B cell (primary cell): Measurements from ENCODE around the gene IMPA2. TPM values are rescaled to one million over a fixed set of nuclear protein-coding genes. Genes with fewer than 3 reads are reported as not detected.

Experiments
- ATAC-seq: fragments of 200-7000 bp; cut with Tn5 transposase; one replicate; pipeline ENCODE4 v1.10.0; 2021; ENCODE audit warnings: low read depth, mild to moderate bottlenecking, moderate number of reproducible peaks, moderate library complexity
- CTCF ChIA-PET: fragments of 350-600 bp; sonication (Branson Sonifier 250); formaldehyde crosslinking; loops from one replicate; lab custom pipeline; 2021; ENCODE audit warnings: antibody characterized with exemption, inconsistent platforms; lab: Charles Lee
- POLR2A ChIA-PET: fragments of 350-600 bp; sonication (Branson Sonifier 250); formaldehyde crosslinking; loops from one replicate; lab custom pipeline; 2021; ENCODE audit warnings: antibody characterized with exemption; lab: Charles Lee
- DNase-seq: peaks from one replicate; pipeline ENCODE4 v3.0.0; 2013
- H2AFZ ChIP-seq: 2 replicates; pipeline ENCODE4 v1.6.1; 2012; ENCODE audit warnings: mild to moderate bottlenecking, low read depth, low read length; ENCODE audit not compliant: insufficient read depth, poor library complexity, severe bottlenecking
- H3K27ac ChIP-seq, 2 donors: 1 replicate in 1 of 2; 2 replicates in 1 of 2; pipeline ENCODE4 v1.5.1; 2012 to 2013; ENCODE audit warnings: low read length in 2 of 2, mild to moderate bottlenecking in 2 of 2, moderate library complexity in 1 of 2
- H3K27me3 ChIP-seq, 4 experiments: fragments of 200-600 bp in 1 of 4; sonication (generic) in 1 of 4; replicated peaks in 1 of 4; 1 replicate in 2 of 4; 2 replicates in 2 of 4; pipeline versions ENCODE4 v1.6.1 to v1.7.0; 2013 to 2016; ENCODE audit warnings: low read length in 3 of 4, mild to moderate bottlenecking in 2 of 4, mixed read lengths in 1 of 4, moderate library complexity in 1 of 4; ENCODE audit not compliant: insufficient read depth in 4 of 4, control insufficient read depth in 3 of 4; ENCODE audit errors: control extremely low read depth in 1 of 4
- H3K36me3 ChIP-seq, 2 experiments: replicated peaks in 1 of 2; 1 replicate in 1 of 2; 2 replicates in 1 of 2; pipeline versions ENCODE4 v1.6.1 to v1.7.1; 2013; ENCODE audit warnings: low read length in 1 of 2; ENCODE audit not compliant: insufficient read depth in 2 of 2, control insufficient read depth in 1 of 2; ENCODE audit errors: control extremely low read depth in 1 of 2, extremely low read depth in 1 of 2
- H3K4me1 ChIP-seq, 2 donors: fragments of 200-600 bp in 1 of 2; sonication (generic) in 1 of 2; 1 replicate in 1 of 2; 2 replicates in 1 of 2; pipeline versions ENCODE4 v1.5.1 to v1.6.1; 2013 to 2017; ENCODE audit warnings: low read length in 2 of 2; ENCODE audit not compliant: control insufficient read depth in 2 of 2, insufficient read depth in 2 of 2
- H3K4me2 ChIP-seq: replicated peaks from 2 replicates; pipeline ENCODE3; 2012; ENCODE audit warnings: mild to moderate bottlenecking, low read depth, low read length; ENCODE audit not compliant: poor library complexity, severe bottlenecking
- H3K4me3 ChIP-seq, 5 experiments: fragments of 200-600 bp in 1 of 5; sonication (generic) in 1 of 5; 1 replicate in 3 of 5; 2 replicates in 2 of 5; pipeline versions ENCODE4 v1.5.1 to v1.7.0; 2011 to 2016; ENCODE audit warnings: low read length in 4 of 5, mild to moderate bottlenecking in 4 of 5, low read depth in 2 of 5, control low read depth in 1 of 5, moderate library complexity in 1 of 5; ENCODE audit not compliant: insufficient read depth in 1 of 5; ENCODE audit errors: control extremely low read depth in 1 of 5, extremely low read depth in 1 of 5
- H3K79me2 ChIP-seq: fragments of 200-600 bp; sonication (generic); one replicate; pipeline ENCODE4 v1.6.0; 2016; ENCODE audit warnings: low read length; ENCODE audit not compliant: control insufficient read depth, insufficient read depth
- H3K9ac ChIP-seq: fragments of 200-600 bp; sonication (generic); 2 replicates; pipeline ENCODE4 v1.6.1; 2017; ENCODE audit warnings: mild to moderate bottlenecking, low read length, moderate library complexity
- H3K9me3 ChIP-seq, 3 donors: one replicate each; pipeline versions ENCODE4 v1.6.1 to v1.7.1; 2013; ENCODE audit warnings: low read length in 2 of 3; ENCODE audit not compliant: control insufficient read depth in 2 of 3, insufficient read depth in 1 of 3; ENCODE audit errors: control extremely low read depth in 1 of 3
- H4K20me1 ChIP-seq: 2 replicates; pipeline ENCODE4 v1.6.0; 2012; ENCODE audit warnings: mild to moderate bottlenecking, low read length; ENCODE audit not compliant: insufficient read depth, control insufficient read depth, poor library complexity, severe bottlenecking
- H3K27ac Mint-ChIP-seq: one replicate; pipeline ENCODE4 v1.8.0; 2021; ENCODE audit warnings: mixed read lengths
- H3K27me3 Mint-ChIP-seq: one replicate; pipeline ENCODE4 v1.8.0; 2021; ENCODE audit warnings: mixed read lengths
- H3K4me1 Mint-ChIP-seq: one replicate; pipeline ENCODE4 v1.8.0; 2021; ENCODE audit warnings: mixed read lengths
- H3K4me3 Mint-ChIP-seq: one replicate; pipeline ENCODE4 v1.8.0; 2021; ENCODE audit warnings: mixed read lengths
- H3K9me3 Mint-ChIP-seq: one replicate; pipeline ENCODE4 v1.8.0; 2022; ENCODE audit warnings: mixed read lengths; ENCODE audit not compliant: insufficient read depth
- CTCF ChIP-seq: fragments of 200-600 bp; IDR thresholded peaks from one replicate; pipeline ENCODE4 v1.8.0; 2022; ENCODE audit warnings: antibody characterized with exemption, mild to moderate bottlenecking
- EZH2 ChIP-seq: IDR thresholded peaks from 2 replicates; pipeline ENCODE4 v1.6.1; 2012; ENCODE audit warnings: borderline replicate concordance, low read depth, mild to moderate bottlenecking, moderate library complexity, low read length; ENCODE audit not compliant: insufficient read depth, poor library complexity, severe bottlenecking
- WGBS: methylation state at CpG from one replicate; pipeline ENCODE4 v1.1.5; 2013; ENCODE audit warnings: missing lambda C conversion rate; ENCODE audit not compliant: insufficient coverage; 5-methylcytosine and 5-hydroxymethylcytosine counted together
- intact Hi-C: fragments of 100-400 bp; cut with micrococcal nuclease; formaldehyde crosslinking; loops from one replicate; pipeline ENCODE4 v1.10.0; 2022
- polyA plus RNA-seq: library from polyadenylated mRNA; depleted of rRNA; stranded (reverse); fragments of >200 nt; gene quantifications from 2 replicates; pipeline ENCODE4 v1.2.3, GENCODE V29; 2012
- total RNA-seq, 2 donors: library from RNA; stranded (reverse); fragments of 120-200 nt in 1 of 2; gene quantifications; 1 replicate in 1 of 2; 2 replicates in 1 of 2; pipeline versions ENCODE4 v1.2.3 to v1.2.4, GENCODE V29; 2013 to 2022

Gene IMPA2
- total and polyA plus RNA-seq, 2 donors (not counting 1 experiment from before 2014, with no cell fraction given) = 8.0 to 11.7 TPM

GRCh38 chr18:11991021-11991795 is 9.9 kb downstream of the IMPA2 start:
- H3K27me3 ChIP-seq = no peaks in the 10 kb centered on the region
- no peaks in the 10 kb centered on the region for H3K79me2 ChIP-seq
- no peak overlapping the region for H2AFZ ChIP-seq
- CTCF ChIA-PET = interaction anchor here (0.6 to 10.9 kb wide), 5 partner anchors 10 to 269 kb away, joined by 3 to 390 read pairs (median 13); partner anchors contain the start of gene IMPA2
- TF ChIP-seq CTCF (no peak), EZH2 (no peak)
- H3K9me3 ChIP-seq = no peaks in the 10 kb centered on the region
- no peaks in the 10 kb centered on the region for H3K9me3 Mint-ChIP-seq
- intact Hi-C loops = no loop called here
- H3K36me3 ChIP-seq = no peaks in the 10 kb centered on the region
- 86% methylated on average over 17 of the region's 19 CpGs for WGBS
- H3K4me1 Mint-ChIP-seq = peaks cover 8% of the 10 kb centered on the region
- H3K4me3 Mint-ChIP-seq = no peak overlapping the region
- POLR2A ChIA-PET = no interaction called here
- no peak overlapping the region for H3K4me2 ChIP-seq
- ATAC-seq = no peak
- no peaks in the 10 kb centered on the region for H3K27me3 Mint-ChIP-seq
- no peak for DNase-seq
- peaks cover 7 to 11% of the 10 kb centered on the region in 2 donors for H3K4me1 ChIP-seq
- no peak overlapping the region for H3K4me3 ChIP-seq
- H3K27ac ChIP-seq = no peak overlapping the region
- no peaks in the 10 kb centered on the region for H4K20me1 ChIP-seq
- no peak overlapping the region for H3K9ac ChIP-seq
- no peak overlapping the region for H3K27ac Mint-ChIP-seq

GRCh38 chr18:11992096-11992790 is 10.9 kb downstream of the IMPA2 start:
- no peak for TF ChIP-seq EZH2
- no peak for TF ChIP-seq CTCF
- no peaks in the 10 kb centered on the region for H4K20me1 ChIP-seq
- H3K27ac ChIP-seq = no peak overlapping the region
- POLR2A ChIA-PET = no interaction called here
- no peaks in the 10 kb centered on the region for H3K79me2 ChIP-seq
- Mint-ChIP-seq H3K27ac (no peak overlapping the region), H3K4me1 (peaks cover 12% of the 10 kb centered on the region), H3K27me3 (no peaks in the 10 kb centered on the region), H3K9me3 (no peaks in the 10 kb centered on the region), H3K4me3 (no peak overlapping the region)
- CTCF ChIA-PET = interaction anchor here (1.3 to 10.9 kb wide), 4 partner anchors 47 to 336 kb away, joined by 3 to 390 read pairs (median 42); no protein-coding TSS in a partner anchor
- H3K4me3 ChIP-seq = no peak overlapping the region
- intact Hi-C loops = no loop called here
- H3K9ac ChIP-seq = no peak overlapping the region
- H3K9me3 ChIP-seq = no peaks in the 10 kb centered on the region
- no peak for ATAC-seq
- no peaks in the 10 kb centered on the region for H3K27me3 ChIP-seq
- no peak for DNase-seq
- H3K36me3 ChIP-seq = no peaks in the 10 kb centered on the region
- H3K4me1 ChIP-seq = peaks cover 7 to 11% of the 10 kb centered on the region in 2 donors
- H3K4me2 ChIP-seq = no peak overlapping the region
- H2AFZ ChIP-seq = no peak overlapping the region
- WGBS = 85% methylated on average over 10 of the region's 12 CpGs
